CD4-positive, alpha-beta T cell (primary cell): ENCODE data around the gene CAD. TPM values are rescaled to one million over a fixed set of nuclear protein-coding genes. Genes with fewer than 3 reads are reported as not detected.

Source experiments
- ATAC-seq: fragments of 200-7000 bp; cut with Tn5 transposase; one replicate; pipeline ENCODE4 v1.10.0; 2022; ENCODE audit warnings: mild to moderate bottlenecking; ENCODE audit not compliant: poor library complexity
- CTCF ChIA-PET: fragments of 350-600 bp; sonication (Branson Sonifier 250); formaldehyde crosslinking; loops from one replicate; lab custom pipeline; 2021; ENCODE audit warnings: antibody characterized with exemption, inconsistent platforms; lab: Charles Lee
- POLR2A ChIA-PET: fragments of 350-600 bp; sonication (Branson Sonifier 250); formaldehyde crosslinking; loops from one replicate; lab custom pipeline; 2021; ENCODE audit warnings: antibody characterized with exemption, inconsistent platforms; lab: Charles Lee
- DNase-seq, 14 experiments: peaks; one replicate each; pipeline ENCODE4 v3.0.0-alpha.2; 2013 to 2020; ENCODE audit warnings: mixed read lengths in 2 of 14
- H3K27ac ChIP-seq, 2 donors: one replicate each; pipeline versions ENCODE4 v1.5.1 to v1.7.0; 2013; ENCODE audit warnings: low read length in 2 of 2, low read depth in 1 of 2, mild to moderate bottlenecking in 1 of 2
- H3K27me3 ChIP-seq, 2 experiments: 1 replicate in 1 of 2; 2 replicates in 1 of 2; pipeline versions ENCODE4 v1.6.1 to v1.7.0; 2013; ENCODE audit warnings: low read length in 2 of 2, control low read depth in 1 of 2, mild to moderate bottlenecking in 1 of 2, moderate library complexity in 1 of 2; ENCODE audit not compliant: insufficient read depth in 2 of 2, control insufficient read depth in 1 of 2
- H3K36me3 ChIP-seq: one replicate; pipeline ENCODE4 v1.6.1; 2013; ENCODE audit warnings: low read length, control low read depth; ENCODE audit not compliant: insufficient read depth
- H3K4me1 ChIP-seq: one replicate; pipeline ENCODE4 v1.6.1; 2013; ENCODE audit warnings: low read length, control low read depth; ENCODE audit not compliant: insufficient read depth
- H3K4me3 ChIP-seq: one replicate; pipeline ENCODE4 v1.5.1; 2013; ENCODE audit warnings: mild to moderate bottlenecking, low read length, moderate library complexity
- H3K9me3 ChIP-seq, 2 experiments: 1 replicate in 1 of 2; 2 replicates in 1 of 2; pipeline versions ENCODE4 v1.6.1 to v1.7.0; 2013; ENCODE audit warnings: low read length in 2 of 2, mild to moderate bottlenecking in 2 of 2, control low read depth in 1 of 2, moderate library complexity in 1 of 2; ENCODE audit not compliant: control insufficient read depth in 1 of 2, insufficient read depth in 1 of 2
- H3K27ac Mint-ChIP-seq: one replicate; pipeline ENCODE4 v1.8.0; 2020; ENCODE audit warnings: mixed read lengths
- H3K27me3 Mint-ChIP-seq: one replicate; pipeline ENCODE4 v1.8.0; 2021; ENCODE audit warnings: mixed read lengths
- H3K36me3 Mint-ChIP-seq: one replicate; pipeline ENCODE4 v1.8.0; 2021; ENCODE audit warnings: low read depth, mixed read lengths
- H3K4me1 Mint-ChIP-seq: one replicate; pipeline ENCODE4 v1.8.0; 2021; ENCODE audit warnings: low read depth, mixed read lengths
- H3K4me3 Mint-ChIP-seq: one replicate; pipeline ENCODE4 v1.8.0; 2020; ENCODE audit warnings: mild to moderate bottlenecking, mixed read lengths
- H3K9me3 Mint-ChIP-seq: one replicate; pipeline ENCODE4 v1.8.0; 2020; ENCODE audit warnings: mixed read lengths
- intact Hi-C, 2 experiments: fragments of 100-400 bp; cut with DNase I in 1 of 2; cut with micrococcal nuclease in 1 of 2; formaldehyde crosslinking; loops; one replicate each; pipeline versions ENCODE4 v1.15.1 to v1.9.0; 2023 to 2025; cut with DNase I, micrococcal nuclease
- total RNA-seq, 174 experiments: library from RNA in 2 of 174; stranded (reverse) in 2 of 174; gene quantifications; one replicate each; pipeline ENCODE4 v1.2.3 and lab custom pipeline; 2021 to 2026
- TF ChIP-seq, protein P1 (sequence below): fragments of 200-600 bp; IDR thresholded peaks from one replicate; pipeline ENCODE4 v1.8.0; 2022; ENCODE audit warnings: antibody characterized with exemption, mild to moderate bottlenecking

Gene CAD
- total RNA-seq, 2 experiments from 2014 or later: 20.0 to 20.3 TPM

DNA sequence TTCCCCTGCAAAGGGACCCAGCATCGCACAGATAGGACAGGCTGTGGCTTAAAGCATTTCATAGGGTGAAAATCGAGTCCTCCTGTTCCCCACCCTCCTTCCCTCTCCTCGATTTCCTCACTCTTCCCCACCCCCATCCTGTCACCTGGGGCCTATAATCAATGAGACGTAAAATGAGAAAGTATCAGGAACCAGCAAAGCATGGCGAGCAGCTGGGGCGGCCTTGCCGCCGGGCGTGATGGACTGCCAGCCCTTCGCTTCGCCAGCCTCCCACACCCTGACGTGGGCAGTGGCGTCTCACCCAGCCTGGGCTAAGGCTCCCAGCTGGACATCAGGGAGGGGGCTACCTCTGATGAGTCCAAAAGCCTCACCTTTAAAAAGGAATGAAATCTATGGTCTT is 34.6 kb downstream of the CAD start:
- H3K27me3 ChIP-seq: peaks cover 18 to 27% of the 10 kb centered on the region in 2 experiments
- ATAC-seq (no peak), DNase-seq (no peak)
- H3K36me3 ChIP-seq: no peaks in the 10 kb centered on the region
- ChIA-PET POLR2A (no interaction called here), CTCF (interaction anchor here (0.8 to 1.3 kb wide), 3 partner anchors 13 to 52 kb away, joined by 3 to 4 read pairs (median 3); no protein-coding TSS in a partner anchor)
- TF ChIP-seq, protein P1, sequence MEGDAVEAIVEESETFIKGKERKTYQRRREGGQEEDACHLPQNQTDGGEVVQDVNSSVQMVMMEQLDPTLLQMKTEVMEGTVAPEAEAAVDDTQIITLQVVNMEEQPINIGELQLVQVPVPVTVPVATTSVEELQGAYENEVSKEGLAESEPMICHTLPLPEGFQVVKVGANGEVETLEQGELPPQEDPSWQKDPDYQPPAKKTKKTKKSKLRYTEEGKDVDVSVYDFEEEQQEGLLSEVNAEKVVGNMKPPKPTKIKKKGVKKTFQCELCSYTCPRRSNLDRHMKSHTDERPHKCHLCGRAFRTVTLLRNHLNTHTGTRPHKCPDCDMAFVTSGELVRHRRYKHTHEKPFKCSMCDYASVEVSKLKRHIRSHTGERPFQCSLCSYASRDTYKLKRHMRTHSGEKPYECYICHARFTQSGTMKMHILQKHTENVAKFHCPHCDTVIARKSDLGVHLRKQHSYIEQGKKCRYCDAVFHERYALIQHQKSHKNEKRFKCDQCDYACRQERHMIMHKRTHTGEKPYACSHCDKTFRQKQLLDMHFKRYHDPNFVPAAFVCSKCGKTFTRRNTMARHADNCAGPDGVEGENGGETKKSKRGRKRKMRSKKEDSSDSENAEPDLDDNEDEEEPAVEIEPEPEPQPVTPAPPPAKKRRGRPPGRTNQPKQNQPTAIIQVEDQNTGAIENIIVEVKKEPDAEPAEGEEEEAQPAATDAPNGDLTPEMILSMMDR: no peak
- H3K4me1 ChIP-seq: peaks cover 6% of the 10 kb centered on the region
- H3K9me3 ChIP-seq: no peaks in the 10 kb centered on the region
- no peaks in the 10 kb centered on the region for H3K4me1 Mint-ChIP-seq
- H3K9me3 Mint-ChIP-seq: no peaks in the 10 kb centered on the region
- H3K27ac Mint-ChIP-seq: no peak overlapping the region
- no peaks in the 10 kb centered on the region for H3K36me3 Mint-ChIP-seq
- no peak overlapping the region for H3K27ac ChIP-seq
- no peak overlapping the region for H3K4me3 Mint-ChIP-seq
- no peak overlapping the region for H3K4me3 ChIP-seq
- intact Hi-C loops: no loop called here
- H3K27me3 Mint-ChIP-seq: peaks cover 49% of the 10 kb centered on the region

DNA sequence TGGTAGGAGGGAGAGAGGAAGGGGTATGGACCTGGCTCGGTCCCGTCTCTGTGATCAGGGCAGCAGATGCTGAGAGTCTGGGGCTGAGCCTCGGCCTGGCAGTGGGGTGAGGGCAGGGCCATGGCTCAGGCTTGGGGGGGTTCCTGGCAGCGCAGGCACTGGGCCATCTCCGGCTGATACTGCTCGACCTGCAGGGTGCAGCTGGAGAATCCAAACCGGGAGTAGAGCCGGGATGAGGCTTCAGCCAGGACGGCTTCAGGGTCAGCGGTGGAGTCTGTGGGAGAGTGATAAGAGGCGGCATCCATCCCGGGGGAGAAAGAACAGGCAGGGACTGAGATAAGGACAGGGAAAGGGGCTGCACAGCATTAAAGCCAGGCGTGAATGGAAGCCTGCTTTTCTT is 38.0 kb downstream of the CAD start:
- H3K9me3 Mint-ChIP-seq: no peaks in the 10 kb centered on the region

DNA sequence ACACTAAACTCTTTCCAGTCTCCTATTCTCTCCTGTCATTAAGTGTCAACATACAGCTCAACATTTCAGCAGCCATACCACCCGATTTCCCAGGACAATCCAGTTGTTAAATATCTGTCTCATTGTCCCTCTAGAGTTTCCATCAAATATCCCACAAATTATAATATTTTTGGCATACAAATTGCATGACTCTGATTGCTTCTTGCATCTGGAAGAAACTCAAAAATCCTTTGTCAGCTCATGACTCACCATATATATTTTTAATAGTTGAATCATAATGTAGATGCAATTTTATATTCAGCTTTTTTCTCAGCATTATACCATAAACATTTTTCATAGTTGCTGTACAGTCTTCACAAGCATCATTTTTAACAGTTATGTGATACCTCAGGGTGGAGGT is 38.5 kb downstream of the CAD start:
- H3K27ac ChIP-seq: no peak overlapping the region
- no peaks in the 10 kb centered on the region for H3K4me1 ChIP-seq
- DNase-seq (no peak), ATAC-seq (no peak)
- H3K36me3 ChIP-seq: no peaks in the 10 kb centered on the region
- no peak overlapping the region for H3K4me3 ChIP-seq
- TF ChIP-seq, protein P1: no peak
- H3K27ac Mint-ChIP-seq: no peak overlapping the region
- H3K4me1 Mint-ChIP-seq: no peaks in the 10 kb centered on the region
- H3K27me3 ChIP-seq: peaks cover 42 to 61% of the 10 kb centered on the region in 2 experiments
- peaks cover 0 to 5% of the 10 kb centered on the region in 2 experiments for H3K9me3 ChIP-seq
- intact Hi-C loops: no loop called here
- ChIA-PET CTCF (no interaction called here), POLR2A (no interaction called here)
- no peaks in the 10 kb centered on the region for H3K36me3 Mint-ChIP-seq
- H3K4me3 Mint-ChIP-seq: no peak overlapping the region
- peaks cover 67% of the 10 kb centered on the region for H3K27me3 Mint-ChIP-seq
- H3K9me3 Mint-ChIP-seq: no peaks in the 10 kb centered on the region

More for the DNA sequence above, 38.0 kb downstream of the CAD start:
- ChIA-PET POLR2A (no interaction called here), CTCF (no interaction called here)
- H3K27me3 Mint-ChIP-seq: peaks cover 63% of the 10 kb centered on the region
- intact Hi-C loops: no loop called here
- Histone ChIP-seq H3K36me3 (no peaks in the 10 kb centered on the region), H3K9me3 (peaks cover 0 to 5% of the 10 kb centered on the region in 2 experiments), H3K27ac (no peak overlapping the region), H3K4me1 (peaks cover 4% of the 10 kb centered on the region), H3K27me3 (peaks cover 40 to 56% of the 10 kb centered on the region in 2 experiments), H3K4me3 (no peak overlapping the region)
- ATAC-seq (no peak), DNase-seq (no peak)
- H3K4me1 Mint-ChIP-seq: no peaks in the 10 kb centered on the region
- H3K36me3 Mint-ChIP-seq: no peaks in the 10 kb centered on the region
- TF ChIP-seq, protein P1: no peak
- H3K4me3 Mint-ChIP-seq: no peak overlapping the region
- H3K27ac Mint-ChIP-seq: no peak overlapping the region
